ENCODE results near the gene GCNA. TPM values are rescaled to one million over a fixed set of nuclear protein-coding genes. Genes with fewer than 3 reads are reported as not detected.
"Not testable (repeated sequence)": the region's sequence is repeated elsewhere in the genome, so short reads cannot be mapped to it uniquely, and the experiment has no call there.

Gene GCNA
- polyA plus RNA-seq, 1 donor, result 2.9 TPM

- DNase-seq, result not testable (repeated sequence)
Measured at GRCh38 chrX:71559773-71560172, 18.5 kb upstream of the GCNA start.

GRCh38 chrX:71563921-71564320 is 14.3 kb upstream of the GCNA start:
- DNase-seq, result no peak

- no peak for DNase-seq
Measured at GRCh38 chrX:71565474-71566041, 12.7 kb upstream of the GCNA start.

- DNase-seq, result not testable (repeated sequence)
Measured at GRCh38 chrX:71571390-71571789, 6.8 kb upstream of the GCNA start.

- no peak for DNase-seq
Measured at GRCh38 chrX:71573590-71573989, 4.6 kb upstream of the GCNA start.

GRCh38 chrX:71577682-71578081 is 555 bp upstream of the GCNA start:
- DNase-seq, result no peak

GRCh38 chrX:71579136-71579989 is 1.1 kb downstream of the GCNA start:
- DNase-seq, result no peak

GRCh38 chrX:71579990-71580380 is 1.7 kb downstream of the GCNA start:
- no peak for DNase-seq

GRCh38 chrX:71581210-71581609 is 3.0 kb downstream of the GCNA start:
- DNase-seq, result no peak

GRCh38 chrX:71586929-71587328 is 8.7 kb downstream of the GCNA start:
- no peak for DNase-seq

- not testable (repeated sequence) for DNase-seq
Measured at GRCh38 chrX:71593210-71593609, 15.0 kb downstream of the GCNA start.

GRCh38 chrX:71599965-71600364 is 21.7 kb downstream of the GCNA start:
- no peak for DNase-seq

- no peak for DNase-seq
Measured at GRCh38 chrX:71603618-71604017, 25.4 kb downstream of the GCNA start.

- no peak for DNase-seq
Measured at GRCh38 chrX:71604141-71604540, 25.9 kb downstream of the GCNA start.

GRCh38 chrX:71604796-71605568 is 26.7 kb downstream of the GCNA start:
- DNase-seq, result no peak

GRCh38 chrX:71606536-71607216 is 28.4 kb downstream of the GCNA start:
- no peak for DNase-seq

GRCh38 chrX:71607488-71607887 is 29.3 kb downstream of the GCNA start:
- DNase-seq, result no peak

GRCh38 chrX:71609095-71609750 is 31.0 kb downstream of the GCNA start:
- no peak for DNase-seq

- not testable (repeated sequence) for DNase-seq
Measured at GRCh38 chrX:71611736-71612135, 33.5 kb downstream of the GCNA start.

- no peak for DNase-seq
Measured at GRCh38 chrX:71612256-71612655, 34.0 kb downstream of the GCNA start.

- DNase-seq, result no peak
Measured at GRCh38 chrX:71615056-71615455, 36.8 kb downstream of the GCNA start.

GRCh38 chrX:71615954-71616353 is 37.7 kb downstream of the GCNA start:
- no peak for DNase-seq
